HPDE6-E6E7 (cell line): ENCODE data around the gene PLXNC1.

ENCODE experiments used
- DNase-seq: peaks from one replicate; pipeline ENCODE4 v3.0.0; 2011; ENCODE audit warnings: missing footprints; ENCODE audit errors: extremely low spot score

The PLXNC1 gene

GRCh38 chr12:94338006-94338794 is 189.8 kb downstream of the PLXNC1 start:
- DNase-seq = no peak

GRCh38 chr12:94340573-94340972 is 192.2 kb downstream of the PLXNC1 start:
- DNase-seq = no peak

GRCh38 chr12:94353130-94353529 is 204.8 kb downstream of the PLXNC1 start:
- no peak for DNase-seq
